Astrocyte of the hippocampus (primary cell): ENCODE results near the gene NLRP4.
"Not testable (repeated sequence)": the region's sequence is repeated elsewhere in the genome, so short reads cannot be mapped to it uniquely, and the experiment has no call there.

Experiments
- DNase-seq: peaks from one replicate; pipeline ENCODE4 v3.0.0; 2011; ENCODE audit warnings: low read depth, low spot score

The NLRP4 gene

GRCh38 chr19:55877211-55877610, 40.9 kb downstream of the NLRP4 start:
- DNase-seq: no peak

- DNase-seq: no peak
Observed at GRCh38 chr19:55882626-55883025, 46.3 kb downstream of the NLRP4 start.

DNA sequence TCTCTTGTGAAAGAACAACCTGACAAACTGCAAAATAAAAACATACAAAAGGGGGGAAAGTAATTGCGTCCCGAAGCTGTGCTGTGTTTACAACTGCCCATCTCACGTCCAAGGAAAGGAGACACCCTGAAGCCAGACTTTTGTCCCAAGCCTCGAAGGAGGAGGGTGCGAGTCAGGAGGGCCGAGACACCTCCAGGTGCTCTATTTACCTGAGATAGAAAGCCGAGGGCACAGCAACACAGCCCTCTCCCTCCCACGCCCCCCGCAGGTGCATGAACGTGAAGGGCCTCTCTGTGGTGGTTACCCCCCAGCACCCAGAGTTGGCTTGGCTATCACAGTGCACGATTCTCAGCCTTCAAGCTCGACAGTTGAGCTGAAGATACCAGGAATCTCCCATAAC, 62.6 kb downstream of the NLRP4 start:
- DNase-seq: no peak

DNA sequence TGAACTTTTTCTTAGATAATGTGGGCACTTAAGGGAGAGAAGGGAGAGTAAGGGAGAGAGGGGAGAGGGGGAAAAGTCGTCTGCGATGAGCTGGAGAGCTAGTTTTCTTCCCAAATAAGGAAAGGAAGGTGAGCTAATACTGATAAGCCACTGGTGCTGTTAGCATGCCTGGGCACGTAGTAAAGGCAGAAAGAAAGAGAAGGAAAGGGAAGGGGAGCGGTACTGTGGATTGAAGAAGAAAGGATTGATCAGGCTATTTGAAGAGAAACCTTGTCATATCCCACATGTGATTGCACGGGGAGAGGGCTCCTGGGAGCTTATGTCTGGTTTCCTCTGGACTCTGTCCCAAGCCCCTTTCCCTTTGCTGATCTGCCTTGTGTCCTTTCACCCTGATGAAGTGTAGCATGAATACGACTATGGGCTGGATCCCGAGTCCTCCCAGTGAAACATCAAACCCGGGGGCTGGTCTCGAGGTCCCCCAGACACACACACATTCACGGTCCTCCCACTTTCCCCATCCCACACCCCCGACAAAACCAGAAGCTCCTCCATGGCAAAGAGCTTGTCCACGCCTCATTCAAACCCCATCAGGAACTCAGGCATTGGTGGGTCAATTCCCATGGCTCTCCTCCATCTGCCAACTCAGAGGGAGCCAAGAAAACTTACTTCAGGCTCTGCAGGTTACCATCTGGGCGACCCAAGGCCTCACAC, 65.2 kb downstream of the NLRP4 start:
- no peak for DNase-seq

DNA sequence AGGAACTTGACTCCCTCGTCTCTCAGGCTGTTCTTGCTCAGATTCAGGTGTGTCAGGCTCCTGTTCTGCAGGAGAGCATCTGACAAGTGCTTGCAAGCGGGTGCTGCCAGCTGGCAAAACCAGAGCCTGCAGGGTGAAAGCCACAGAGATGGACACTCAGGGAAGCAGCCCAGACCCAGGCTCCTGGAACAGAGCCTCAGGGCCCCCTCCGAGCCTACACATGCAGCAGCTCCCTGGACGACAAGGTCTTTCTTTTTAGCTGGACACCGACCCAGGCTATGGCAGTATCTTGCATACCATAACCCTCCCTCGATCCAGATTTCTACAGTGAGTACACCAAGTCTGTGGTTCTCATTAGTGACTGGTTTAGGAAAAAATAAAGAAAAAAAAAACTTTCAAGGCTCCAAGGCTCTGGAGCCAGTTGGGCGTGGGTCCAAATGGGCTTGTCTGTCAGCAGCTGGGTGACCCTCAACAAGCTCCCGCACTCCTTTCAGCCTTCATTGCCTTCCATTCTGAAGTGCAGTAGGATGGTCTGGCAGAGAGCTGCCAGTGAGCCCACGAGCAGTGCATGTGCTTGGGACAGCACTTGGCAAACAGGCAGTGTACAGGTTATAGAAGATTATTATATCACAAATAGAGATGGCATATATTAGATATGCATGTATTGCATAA, 65.9 kb downstream of the NLRP4 start:
- no peak for DNase-seq

DNA sequence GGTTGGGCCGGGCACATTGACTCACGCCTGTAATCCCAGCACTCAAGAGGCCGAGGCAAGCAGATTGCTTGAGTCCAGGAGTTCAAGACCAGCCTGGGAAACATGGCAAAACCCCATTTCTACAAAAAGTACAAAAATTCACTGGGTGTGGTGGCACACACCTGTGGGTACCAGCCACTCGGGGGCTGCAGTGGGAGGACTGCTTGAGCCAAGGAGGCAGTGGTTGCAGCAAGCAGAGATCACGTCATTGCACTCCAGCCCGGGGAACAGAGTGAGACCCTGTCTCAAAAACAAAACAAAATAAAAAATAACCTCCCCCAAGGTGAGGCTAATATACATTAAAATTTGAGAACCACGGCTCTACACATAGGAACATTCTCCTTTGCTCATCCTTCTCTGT, 70.9 kb downstream of the NLRP4 start:
- DNase-seq: no peak

GRCh38 chr19:55907746-55908145, 71.4 kb downstream of the NLRP4 start:
- DNase-seq: no peak

DNA sequence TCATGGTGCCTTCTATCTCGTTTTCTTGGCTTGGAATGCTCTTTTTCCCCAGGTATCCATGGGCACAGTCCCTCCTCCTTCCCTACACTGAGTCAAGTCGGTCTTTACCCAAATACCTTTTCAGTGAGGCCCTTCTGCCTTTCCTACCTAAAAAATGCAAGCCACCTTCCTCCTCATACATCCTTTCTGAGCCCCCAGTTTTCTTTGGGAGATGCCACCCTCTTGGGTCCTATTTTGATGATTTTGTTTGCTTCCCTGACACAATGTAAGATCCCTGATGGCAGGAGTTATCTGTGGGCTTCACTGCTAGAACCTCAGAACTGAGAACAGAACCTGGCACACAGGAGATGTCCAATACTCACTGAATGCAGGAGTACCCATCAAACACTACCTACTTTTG, 73.5 kb downstream of the NLRP4 start:
- DNase-seq: no peak

DNA sequence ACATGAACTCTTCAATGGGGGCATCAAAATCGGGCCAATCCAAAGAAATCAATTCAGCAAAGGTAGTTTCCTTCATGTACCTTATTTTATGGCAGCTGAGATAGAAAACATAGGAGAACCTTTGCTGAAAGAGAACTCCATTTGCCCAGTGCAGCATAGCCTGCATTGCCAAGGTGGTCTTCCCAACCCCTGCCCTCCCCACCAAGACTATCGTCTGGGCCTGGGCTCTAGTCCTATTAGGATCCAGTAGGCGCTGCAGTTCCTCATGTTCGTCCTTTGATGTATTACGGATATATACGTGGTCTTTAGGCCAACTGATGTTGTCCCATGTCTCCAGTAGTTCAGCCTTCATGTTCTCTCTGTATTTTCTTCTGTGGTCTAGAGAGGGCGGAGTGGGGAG, 76.6 kb downstream of the NLRP4 start:
- DNase-seq: no peak

- no peak for DNase-seq
Observed at GRCh38 chr19:55913643-55914268, 77.4 kb downstream of the NLRP4 start.

DNA sequence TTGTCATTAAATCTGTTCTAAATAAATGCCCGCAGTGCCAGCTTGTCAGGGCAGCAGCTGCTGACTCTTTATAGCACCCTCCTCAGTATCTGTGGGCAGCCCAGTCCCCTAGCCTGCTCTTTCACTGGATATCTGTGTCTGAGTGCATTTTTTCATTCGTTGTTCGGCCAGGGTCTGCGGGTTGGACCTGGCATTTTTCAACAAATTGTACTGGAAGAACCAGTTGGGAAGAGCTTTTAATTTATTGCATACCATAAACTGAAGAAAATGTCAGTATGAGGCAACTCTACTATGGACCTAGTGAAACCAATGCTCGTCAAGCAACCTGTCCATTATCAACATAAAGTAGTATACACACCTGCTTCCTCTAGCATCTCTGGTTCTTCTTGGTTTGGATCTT, 87.2 kb downstream of the NLRP4 start:
- no peak for DNase-seq

DNA sequence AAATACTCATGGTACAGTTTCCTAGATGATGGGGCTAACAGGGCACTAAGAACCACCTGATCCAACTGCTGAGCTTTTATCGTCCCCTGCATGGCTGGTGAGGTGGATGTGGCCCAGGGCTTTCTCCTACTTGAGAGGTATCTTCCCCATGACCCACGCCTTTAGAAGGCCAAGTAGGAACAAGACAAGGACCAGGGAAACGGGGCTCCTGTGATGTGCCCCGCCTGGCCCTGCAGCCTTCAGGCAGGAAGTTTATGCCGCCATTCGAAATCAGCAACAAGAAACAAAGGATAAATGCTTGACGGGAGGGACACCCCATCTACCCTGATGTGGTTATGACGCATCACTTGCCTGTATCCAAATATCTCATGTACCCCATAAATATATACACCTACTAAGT, 91.7 kb downstream of the NLRP4 start:
- no peak for DNase-seq

- not testable (repeated sequence) for DNase-seq
Observed at GRCh38 chr19:55929258-55929657, 92.9 kb downstream of the NLRP4 start.

DNA sequence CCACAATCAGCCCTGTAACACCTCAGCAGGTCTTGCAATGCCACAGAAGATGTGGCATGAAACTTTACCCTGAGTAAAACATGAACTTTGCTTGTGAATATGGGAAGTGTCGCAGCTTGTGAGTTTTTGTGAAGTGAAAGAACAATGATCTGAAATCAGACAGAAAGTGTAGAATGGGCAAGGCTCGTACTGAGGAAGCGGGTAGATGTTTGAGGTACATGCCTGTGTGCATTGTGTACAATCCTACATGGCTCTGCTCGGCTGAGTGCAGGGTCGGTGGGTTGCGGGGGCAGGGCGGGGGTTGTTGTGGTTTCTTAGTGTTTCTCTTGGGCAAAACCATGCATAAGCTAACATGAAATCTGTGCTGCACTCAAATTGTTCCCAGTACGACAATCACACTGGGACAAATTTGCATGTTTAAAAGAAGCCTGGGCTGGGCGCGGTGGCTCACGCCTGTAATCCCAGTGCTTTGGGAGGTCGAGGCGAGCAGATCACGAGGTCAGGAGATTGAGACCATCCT, 94.7 kb downstream of the NLRP4 start:
- no peak for DNase-seq
